PFSK-1 (cell line): ENCODE results near the gene COL23A1.

Experiments
- FOXP2 ChIP-seq: optimal IDR thresholded peaks from 2 replicates; pipeline ENCODE3; 2011; ENCODE audit warnings: borderline replicate concordance, control low read depth, inconsistent platforms; ENCODE audit not compliant: insufficient read depth; ENCODE audit errors: extremely low read length, extremely low read depth
- POLR2AphosphoS5 ChIP-seq: IDR thresholded peaks from 2 replicates; pipeline ENCODE4 v1.6.1; 2012; ENCODE audit warnings: low read depth, mild to moderate bottlenecking, control low read depth, low read length, moderate library complexity
- SIN3A ChIP-seq: IDR thresholded peaks from 2 replicates; pipeline ENCODE4 v1.6.1; 2012; ENCODE audit warnings: mild to moderate bottlenecking, low read length, moderate library complexity, borderline replicate concordance; ENCODE audit not compliant: insufficient read depth
- TAF1 ChIP-seq: IDR thresholded peaks from 2 replicates; pipeline ENCODE4 v1.6.1; 2012; ENCODE audit warnings: low read length, control low read depth, borderline replicate concordance; ENCODE audit not compliant: insufficient read depth
- TF ChIP-seq, protein P1 (sequence below), 2 experiments: IDR thresholded peaks; 2 replicates each; pipeline versions ENCODE4 v1.6.1 to v1.8.0; 2011 to 2012; ENCODE audit warnings: low read depth in 2 of 2, low read length in 2 of 2, control low read depth in 1 of 2, inconsistent platforms in 1 of 2, mild to moderate bottlenecking in 1 of 2, moderate library complexity in 1 of 2; ENCODE audit not compliant: insufficient read depth in 1 of 2

DNA sequence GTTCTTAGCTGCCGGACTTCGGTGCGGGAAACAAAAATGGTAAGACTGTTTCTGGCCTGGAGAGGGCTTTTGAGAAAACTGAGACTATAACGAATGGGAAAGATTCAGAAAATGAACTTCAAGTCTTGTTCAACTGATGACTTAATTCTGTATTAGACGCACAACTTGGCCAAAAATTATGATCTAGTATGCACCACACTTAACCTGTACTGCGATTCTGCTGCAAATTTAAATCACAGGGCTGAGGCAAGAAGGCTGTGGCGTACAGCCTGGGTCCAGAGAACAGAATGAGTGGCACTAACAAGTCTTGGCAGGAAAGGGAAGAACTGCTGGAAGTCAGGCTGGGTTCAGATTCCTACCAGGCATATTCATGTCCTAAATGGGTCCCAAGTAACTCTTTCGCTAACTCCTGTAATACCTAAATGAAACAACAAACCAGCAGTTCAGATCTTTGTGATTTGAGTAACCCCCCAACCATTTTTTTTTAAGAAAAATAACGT lies 781 bp upstream of the COL23A1 start:
- TF ChIP-seq, protein P1, sequence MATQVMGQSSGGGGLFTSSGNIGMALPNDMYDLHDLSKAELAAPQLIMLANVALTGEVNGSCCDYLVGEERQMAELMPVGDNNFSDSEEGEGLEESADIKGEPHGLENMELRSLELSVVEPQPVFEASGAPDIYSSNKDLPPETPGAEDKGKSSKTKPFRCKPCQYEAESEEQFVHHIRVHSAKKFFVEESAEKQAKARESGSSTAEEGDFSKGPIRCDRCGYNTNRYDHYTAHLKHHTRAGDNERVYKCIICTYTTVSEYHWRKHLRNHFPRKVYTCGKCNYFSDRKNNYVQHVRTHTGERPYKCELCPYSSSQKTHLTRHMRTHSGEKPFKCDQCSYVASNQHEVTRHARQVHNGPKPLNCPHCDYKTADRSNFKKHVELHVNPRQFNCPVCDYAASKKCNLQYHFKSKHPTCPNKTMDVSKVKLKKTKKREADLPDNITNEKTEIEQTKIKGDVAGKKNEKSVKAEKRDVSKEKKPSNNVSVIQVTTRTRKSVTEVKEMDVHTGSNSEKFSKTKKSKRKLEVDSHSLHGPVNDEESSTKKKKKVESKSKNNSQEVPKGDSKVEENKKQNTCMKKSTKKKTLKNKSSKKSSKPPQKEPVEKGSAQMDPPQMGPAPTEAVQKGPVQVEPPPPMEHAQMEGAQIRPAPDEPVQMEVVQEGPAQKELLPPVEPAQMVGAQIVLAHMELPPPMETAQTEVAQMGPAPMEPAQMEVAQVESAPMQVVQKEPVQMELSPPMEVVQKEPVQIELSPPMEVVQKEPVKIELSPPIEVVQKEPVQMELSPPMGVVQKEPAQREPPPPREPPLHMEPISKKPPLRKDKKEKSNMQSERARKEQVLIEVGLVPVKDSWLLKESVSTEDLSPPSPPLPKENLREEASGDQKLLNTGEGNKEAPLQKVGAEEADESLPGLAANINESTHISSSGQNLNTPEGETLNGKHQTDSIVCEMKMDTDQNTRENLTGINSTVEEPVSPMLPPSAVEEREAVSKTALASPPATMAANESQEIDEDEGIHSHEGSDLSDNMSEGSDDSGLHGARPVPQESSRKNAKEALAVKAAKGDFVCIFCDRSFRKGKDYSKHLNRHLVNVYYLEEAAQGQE (IDR thresholded peaks at IDR 0.05; ENCODE audit: insufficient read depth in 1 of 2, low read depth in 2 of 2, low read length in 2 of 2): no peak
- TF ChIP-seq TAF1 (no peak), POLR2AphosphoS5 (no peak), SIN3A (no peak), FOXP2 (no peak)
